Upper lobe of left lung (tissue), 4 donors: ENCODE data around the gene FIZ1.

ENCODE experiments used
- CTCF ChIP-seq, 6 experiments: fragments of 450-650 bp in 4 of 6; fragments of 200-600 bp in 2 of 6; sonication (generic) in 2 of 6; IDR thresholded peaks; one replicate each; pipeline ENCODE4 v1.5.1; 2016 to 2019; ENCODE audit warnings: antibody characterized with exemption in 6 of 6
- EP300 ChIP-seq, 4 donors: sonication (generic); formaldehyde crosslinking; IDR thresholded peaks; one replicate each; pipeline ENCODE4 v1.5.1; 2017; ENCODE audit warnings: antibody characterized with exemption in 4 of 4, control low read depth in 2 of 4
- POLR2A ChIP-seq, 4 donors: fragments of 450-650 bp; IDR thresholded peaks; one replicate each; pipeline ENCODE4 v1.5.1; 2016 to 2017; ENCODE audit warnings: antibody characterized with exemption in 4 of 4, mild to moderate bottlenecking in 2 of 4
- POLR2AphosphoS5 ChIP-seq, 2 donors: sonication (generic); formaldehyde crosslinking; IDR thresholded peaks; one replicate each; pipeline ENCODE4 v1.5.1; 2017; ENCODE audit warnings: antibody characterized with exemption in 2 of 2

- TF ChIP-seq CTCF (IDR thresholded peaks at IDR 0.05) (peak in 1 of 6 experiments; percentile 40), POLR2AphosphoS5 (IDR thresholded peaks at IDR 0.05) (peak; percentile 25 to 29), POLR2A (IDR thresholded peaks at IDR 0.05) (peak in 1 of 4 donors; percentile 38), EP300 (IDR thresholded peaks at IDR 0.05) (no peak)
Measured at GRCh38 chr19:55599842-55600661, 735 bp upstream of the FIZ1 start, which contains the start of gene ZNF524.
